GM12801 (cell line): ENCODE results near the gene RAET1G.

Experiments
- TF ChIP-seq, protein P1 (sequence below): IDR thresholded peaks from one replicate; pipeline ENCODE4 v1.5.1; 2011; ENCODE audit warnings: control low read depth; ENCODE audit not compliant: insufficient read length; ENCODE audit errors: extremely low read depth

RAET1G gene

DNA sequence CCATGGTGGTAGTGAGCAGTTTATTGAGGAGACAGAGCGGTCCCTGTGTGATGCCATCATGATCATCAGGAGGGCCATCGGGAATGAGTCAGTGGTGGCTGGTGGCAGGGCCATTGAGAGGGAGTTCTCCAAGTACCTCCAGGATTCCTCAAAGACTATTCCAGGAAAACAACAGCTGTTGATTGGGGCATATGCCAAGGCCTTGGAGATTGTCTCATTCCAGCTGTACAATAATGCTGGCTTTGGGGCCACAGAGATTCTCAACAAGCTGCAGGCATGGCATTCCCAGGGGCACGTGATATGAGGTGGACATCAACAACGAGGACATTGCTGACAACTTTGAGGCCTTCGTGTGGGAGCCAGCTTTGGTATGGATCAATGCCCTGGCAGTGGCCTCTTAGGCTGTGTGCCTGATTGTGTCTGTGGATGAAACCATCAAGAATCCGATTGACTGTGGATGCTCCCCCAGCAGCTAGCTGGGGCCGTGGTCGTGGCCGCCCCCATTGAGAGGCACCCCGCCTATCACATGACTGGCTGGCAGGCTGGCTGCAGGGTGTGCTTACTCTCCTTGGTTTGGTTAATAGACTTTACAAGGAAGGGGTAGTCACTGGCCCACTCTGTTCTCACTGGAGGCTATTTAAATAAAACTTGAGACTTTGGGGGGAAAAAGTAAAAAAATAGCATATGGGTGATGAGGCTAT lies 41.7 kb downstream of the RAET1G start:
- TF ChIP-seq, protein P1, sequence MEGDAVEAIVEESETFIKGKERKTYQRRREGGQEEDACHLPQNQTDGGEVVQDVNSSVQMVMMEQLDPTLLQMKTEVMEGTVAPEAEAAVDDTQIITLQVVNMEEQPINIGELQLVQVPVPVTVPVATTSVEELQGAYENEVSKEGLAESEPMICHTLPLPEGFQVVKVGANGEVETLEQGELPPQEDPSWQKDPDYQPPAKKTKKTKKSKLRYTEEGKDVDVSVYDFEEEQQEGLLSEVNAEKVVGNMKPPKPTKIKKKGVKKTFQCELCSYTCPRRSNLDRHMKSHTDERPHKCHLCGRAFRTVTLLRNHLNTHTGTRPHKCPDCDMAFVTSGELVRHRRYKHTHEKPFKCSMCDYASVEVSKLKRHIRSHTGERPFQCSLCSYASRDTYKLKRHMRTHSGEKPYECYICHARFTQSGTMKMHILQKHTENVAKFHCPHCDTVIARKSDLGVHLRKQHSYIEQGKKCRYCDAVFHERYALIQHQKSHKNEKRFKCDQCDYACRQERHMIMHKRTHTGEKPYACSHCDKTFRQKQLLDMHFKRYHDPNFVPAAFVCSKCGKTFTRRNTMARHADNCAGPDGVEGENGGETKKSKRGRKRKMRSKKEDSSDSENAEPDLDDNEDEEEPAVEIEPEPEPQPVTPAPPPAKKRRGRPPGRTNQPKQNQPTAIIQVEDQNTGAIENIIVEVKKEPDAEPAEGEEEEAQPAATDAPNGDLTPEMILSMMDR: no peak

DNA sequence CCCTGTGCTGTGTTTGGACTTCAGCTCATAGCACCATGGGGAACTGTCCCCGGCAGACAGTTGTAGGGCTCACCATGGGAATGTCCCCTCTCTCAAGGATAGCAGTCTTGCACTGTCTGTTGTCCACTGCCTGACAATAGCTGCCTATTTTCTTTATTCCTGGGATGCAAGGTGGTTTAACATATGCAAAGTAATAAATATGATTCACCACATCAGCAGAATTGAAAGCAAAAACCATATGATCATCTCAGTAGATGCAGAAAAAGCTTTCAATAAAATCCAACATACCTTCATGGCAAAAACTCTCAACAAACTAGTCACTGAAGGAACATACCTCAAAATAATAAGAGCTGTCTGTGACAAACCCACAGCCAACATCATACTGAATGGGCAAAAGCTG lies 45.3 kb downstream of the RAET1G start:
- TF ChIP-seq, protein P1: no peak

DNA sequence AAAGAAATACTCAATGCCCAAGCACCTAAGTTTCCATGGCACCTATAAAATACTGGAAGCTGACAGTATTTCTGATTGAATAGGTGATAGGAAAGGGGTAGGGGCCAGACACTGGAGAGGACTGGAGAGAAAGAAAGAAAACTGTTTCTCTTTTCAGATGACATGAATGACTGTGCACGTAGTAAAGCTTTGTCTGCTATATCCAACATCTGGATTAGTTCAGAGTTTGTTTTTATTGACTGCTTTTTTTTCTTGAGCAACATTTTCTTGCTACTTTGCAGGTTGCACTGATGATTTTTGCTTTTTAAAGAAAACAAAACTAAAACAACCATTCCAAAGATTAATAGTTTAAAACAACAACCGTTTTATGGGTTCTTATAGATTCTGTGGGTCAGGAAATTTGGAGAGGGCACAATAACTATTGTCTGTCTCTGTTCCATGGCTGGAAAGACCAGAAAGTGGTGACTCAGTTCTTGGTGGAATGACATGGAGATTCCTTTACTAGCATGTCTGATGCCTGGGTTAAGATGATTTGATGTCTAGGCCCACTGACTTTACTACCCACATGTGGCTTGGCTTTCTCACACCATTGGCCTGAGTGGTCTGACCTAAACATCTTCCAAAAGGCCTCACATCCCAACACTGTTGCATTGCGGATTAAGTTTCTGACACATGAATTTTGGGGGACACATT lies 46.5 kb downstream of the RAET1G start:
- TF ChIP-seq, protein P1: no peak

DNA sequence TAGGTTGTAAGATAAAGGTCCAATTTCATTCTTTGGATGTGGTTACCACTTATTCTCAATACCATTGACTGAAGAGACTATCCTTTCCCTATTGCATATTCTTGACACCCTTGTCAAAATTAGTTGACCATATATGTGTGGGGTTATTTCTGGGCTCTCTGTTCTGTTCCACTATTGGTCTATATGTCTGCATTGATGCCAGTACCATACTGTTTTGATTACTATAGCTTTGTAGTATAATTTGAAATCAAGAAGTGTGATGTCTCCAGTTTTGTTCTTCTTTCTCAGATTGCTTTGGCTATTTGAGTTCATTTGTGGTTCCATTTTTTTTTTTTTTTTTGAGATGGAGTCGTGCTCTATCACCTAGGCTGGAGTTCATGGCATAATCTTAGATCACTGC lies 50.7 kb downstream of the RAET1G start:
- TF ChIP-seq, protein P1: no peak

DNA sequence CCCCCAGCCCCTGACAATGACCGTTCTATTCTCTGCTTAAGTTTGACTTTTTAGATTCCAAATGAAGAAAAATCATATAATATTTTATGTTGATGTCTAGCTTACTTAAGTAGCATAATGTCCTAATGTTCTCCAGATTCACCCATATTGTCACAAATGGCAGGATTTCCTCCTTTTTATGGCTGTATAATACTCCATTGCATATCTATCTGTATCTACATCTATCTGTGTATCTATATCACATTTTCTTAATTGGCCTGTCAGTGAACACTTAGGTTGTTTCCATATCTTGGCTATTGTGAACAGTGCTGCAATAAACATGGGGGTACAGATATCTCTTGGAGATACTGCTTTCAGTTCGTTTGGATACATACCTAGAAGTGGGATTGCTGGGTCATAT lies 51.7 kb downstream of the RAET1G start:
- TF ChIP-seq, protein P1: no peak

DNA sequence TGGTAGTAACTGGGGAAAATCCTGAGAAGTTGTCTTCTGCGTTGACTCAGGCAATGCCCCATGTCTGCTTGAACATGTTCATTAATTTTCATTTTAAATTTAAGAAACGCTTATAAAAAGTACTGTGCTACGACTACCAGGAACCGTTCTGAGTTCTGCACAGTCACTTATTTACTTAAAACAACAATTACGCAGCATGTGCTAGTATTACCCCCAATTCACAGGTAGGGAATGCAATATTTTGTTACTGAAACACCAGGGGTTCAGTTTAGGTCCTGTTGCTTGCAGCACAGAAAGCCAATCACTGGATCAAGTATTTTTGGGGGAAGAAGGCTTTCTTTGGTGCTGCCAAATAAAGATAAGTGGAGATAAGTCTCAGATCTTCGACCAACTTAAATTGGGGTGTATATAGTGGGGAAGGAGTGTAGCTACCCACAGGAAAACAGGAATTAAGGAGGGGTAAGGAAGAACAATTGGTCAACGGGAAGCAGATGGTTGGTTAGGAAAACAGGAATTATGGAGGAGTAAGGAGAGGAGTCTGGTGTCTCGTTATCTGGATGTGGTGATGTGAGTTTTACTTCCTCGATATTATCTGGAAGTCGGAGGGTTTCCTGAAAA lies 53.5 kb downstream of the RAET1G start:
- TF ChIP-seq, protein P1: no peak

DNA sequence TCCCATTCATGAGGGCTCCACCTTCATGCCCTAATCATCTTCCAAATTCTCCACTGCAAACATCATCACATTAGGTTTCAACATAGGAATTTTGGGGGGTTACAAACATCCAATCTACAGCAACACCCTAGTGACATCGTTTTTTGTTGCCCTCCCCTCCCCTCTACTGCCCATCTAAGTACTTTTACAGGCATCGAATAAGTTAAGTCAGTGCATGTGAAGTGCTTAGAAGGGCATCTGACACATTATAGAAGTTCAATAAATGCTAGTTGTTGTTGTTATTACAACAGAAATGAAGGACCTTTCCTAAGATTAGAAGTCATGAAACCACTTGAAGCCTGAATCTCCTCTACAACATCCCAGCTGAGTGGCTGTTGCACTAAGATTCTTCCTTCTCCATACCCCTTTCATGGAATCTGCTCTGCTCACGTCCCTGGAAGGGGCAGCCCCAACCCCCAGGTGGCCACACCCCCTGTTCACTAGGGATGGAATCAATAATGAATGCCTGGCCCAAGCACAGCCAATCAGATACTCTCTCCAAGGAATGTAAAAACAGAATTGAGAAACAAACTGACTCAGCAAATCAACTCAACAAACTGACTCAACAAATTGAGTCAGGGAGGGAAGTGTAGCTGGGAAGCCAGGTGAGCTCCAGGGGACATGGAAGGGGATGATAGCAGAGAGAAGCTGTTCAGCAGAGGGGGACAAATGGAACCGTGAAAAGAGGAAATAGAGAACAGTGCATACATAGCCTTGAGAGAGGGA lies 54.9 kb downstream of the RAET1G start:
- TF ChIP-seq, protein P1: no peak
